HepG2 (cell line): ENCODE data around the gene NEURL4. TPM values are rescaled to one million over a fixed set of nuclear protein-coding genes. Genes with fewer than 3 reads are reported as not detected.

ENCODE experiments used
- FOXM1 ChIP-seq: sonication (generic); formaldehyde crosslinking; IDR thresholded peaks from 2 replicates; pipeline ENCODE4 v1.5.0; 2020; ENCODE audit warnings: missing genetic modification reagents
- MATR3 ChIP-seq: sonication (generic); formaldehyde crosslinking; IDR thresholded peaks from 2 replicates; pipeline ENCODE4 v1.4.0; 2020; ENCODE audit warnings: missing genetic modification reagents
- NFE2 ChIP-seq: sonication (generic); formaldehyde crosslinking; IDR thresholded peaks from 2 replicates; pipeline ENCODE4 v1.4.0; 2020; ENCODE audit warnings: missing genetic modification reagents
- ZBTB4 ChIP-seq: sonication (generic); formaldehyde crosslinking; IDR thresholded peaks from 2 replicates; pipeline ENCODE4 v1.4.0; 2020; ENCODE audit warnings: missing genetic modification reagents, mild to moderate bottlenecking, borderline replicate concordance
- ZNF253 ChIP-seq: sonication (generic); formaldehyde crosslinking; IDR thresholded peaks from 2 replicates; pipeline ENCODE4 v1.8.0; 2022; ENCODE audit warnings: mild to moderate bottlenecking, missing genetic modification reagents, borderline replicate concordance
- ZNF280B ChIP-seq: sonication (generic); formaldehyde crosslinking; IDR thresholded peaks from 2 replicates; pipeline ENCODE4 v1.5.0; 2020; ENCODE audit warnings: missing genetic modification reagents, mild to moderate bottlenecking, borderline replicate concordance
- ZNF609 ChIP-seq: sonication (generic); formaldehyde crosslinking; IDR thresholded peaks from 2 replicates; pipeline ENCODE4 v1.4.0; 2020; ENCODE audit warnings: mild to moderate bottlenecking, missing genetic modification reagents, borderline replicate concordance
- polyA plus RNA-seq, 8 experiments: library from polyadenylated mRNA; depleted of rRNA in 3 of 8; stranded (reverse) in 7 of 8; unstranded in 1 of 8; fragments of >200 nt; fragmentation: Illumina TruSeq in 4 of 8; extraction: Trizol in 4 of 8; gene quantifications; 2 replicates each; pipeline versions ENCODE4 v1.2.1 to v1.2.3, GENCODE V29; 2011 to 2016; ENCODE audit warnings: low read depth in 4 of 8, missing spikeins in 1 of 8, mixed read lengths in 1 of 8; ENCODE audit not compliant: insufficient read depth in 1 of 8
- total RNA-seq, 5 experiments: library from RNA; depleted of rRNA; stranded (reverse); fragments of >200 nt; fragmentation: Illumina TruSeq; extraction: Trizol; gene quantifications; 2 replicates each; pipeline ENCODE4 v1.2.3, GENCODE V29; 2016; ENCODE audit warnings: low read depth in 1 of 5
- TF ChIP-seq, protein P1 (sequence below): sonication (generic); formaldehyde crosslinking; IDR thresholded peaks from 2 replicates; pipeline ENCODE4 v1.5.0; 2020; ENCODE audit warnings: mild to moderate bottlenecking, missing genetic modification reagents, moderate library complexity

The NEURL4 gene
- total and polyA plus RNA-seq, 2 of the 13 experiments (the other 11 are each of a cell fraction or from before 2014, with no cell fraction given) = 14.8 to 15.7 TPM

DNA sequence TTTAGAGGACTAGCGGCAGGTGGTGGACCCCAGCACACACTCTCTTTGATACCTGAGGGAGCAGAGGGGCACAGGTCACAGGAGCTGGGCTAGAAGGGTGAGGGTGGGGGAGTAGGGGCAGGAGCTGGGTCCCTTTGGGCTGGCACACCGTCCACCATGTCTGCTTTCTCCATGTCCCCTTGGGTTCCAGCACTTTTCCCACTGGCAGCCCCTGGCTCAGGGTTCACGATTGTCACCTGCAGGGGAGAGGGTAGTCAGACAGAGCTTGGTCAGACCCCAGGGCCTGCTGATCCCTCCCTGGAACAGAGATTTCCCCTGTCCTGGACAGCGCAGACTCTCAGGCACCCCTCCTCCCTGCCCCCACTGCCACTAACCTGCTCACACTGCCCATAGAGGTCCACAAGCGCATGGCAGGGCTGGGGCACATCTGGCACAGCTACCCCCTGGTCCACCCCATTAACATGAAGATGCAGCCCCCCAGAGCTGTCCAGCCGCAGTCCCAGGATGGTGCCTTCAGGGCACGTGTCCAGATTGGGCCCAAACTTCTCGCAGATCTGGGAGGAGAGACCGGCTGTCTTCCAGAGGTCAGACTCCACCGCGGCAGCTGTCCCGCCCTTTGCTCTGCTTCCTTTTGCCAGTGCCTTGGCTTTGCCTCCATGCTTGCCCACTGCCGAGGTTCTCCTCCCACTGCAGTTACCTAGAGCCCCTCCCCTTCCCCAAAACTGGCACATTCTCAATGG, 10.8 kb downstream of the NEURL4 start (continued):
- TF ChIP-seq ZNF609 (CRISPR knock-in tag) (no peak), ZNF253 (CRISPR knock-in tag) (no peak), FOXM1 (no peak), ZBTB4 (CRISPR knock-in tag) (no peak), ZNF280B (CRISPR knock-in tag) (no peak), NFE2 (CRISPR knock-in tag) (no peak), MATR3 (CRISPR knock-in tag) (no peak)
- TF ChIP-seq, protein P1, sequence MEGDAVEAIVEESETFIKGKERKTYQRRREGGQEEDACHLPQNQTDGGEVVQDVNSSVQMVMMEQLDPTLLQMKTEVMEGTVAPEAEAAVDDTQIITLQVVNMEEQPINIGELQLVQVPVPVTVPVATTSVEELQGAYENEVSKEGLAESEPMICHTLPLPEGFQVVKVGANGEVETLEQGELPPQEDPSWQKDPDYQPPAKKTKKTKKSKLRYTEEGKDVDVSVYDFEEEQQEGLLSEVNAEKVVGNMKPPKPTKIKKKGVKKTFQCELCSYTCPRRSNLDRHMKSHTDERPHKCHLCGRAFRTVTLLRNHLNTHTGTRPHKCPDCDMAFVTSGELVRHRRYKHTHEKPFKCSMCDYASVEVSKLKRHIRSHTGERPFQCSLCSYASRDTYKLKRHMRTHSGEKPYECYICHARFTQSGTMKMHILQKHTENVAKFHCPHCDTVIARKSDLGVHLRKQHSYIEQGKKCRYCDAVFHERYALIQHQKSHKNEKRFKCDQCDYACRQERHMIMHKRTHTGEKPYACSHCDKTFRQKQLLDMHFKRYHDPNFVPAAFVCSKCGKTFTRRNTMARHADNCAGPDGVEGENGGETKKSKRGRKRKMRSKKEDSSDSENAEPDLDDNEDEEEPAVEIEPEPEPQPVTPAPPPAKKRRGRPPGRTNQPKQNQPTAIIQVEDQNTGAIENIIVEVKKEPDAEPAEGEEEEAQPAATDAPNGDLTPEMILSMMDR (CRISPR knock-in tag) = no peak
